ENCODE measurements around the gene MYO16.

DNA sequence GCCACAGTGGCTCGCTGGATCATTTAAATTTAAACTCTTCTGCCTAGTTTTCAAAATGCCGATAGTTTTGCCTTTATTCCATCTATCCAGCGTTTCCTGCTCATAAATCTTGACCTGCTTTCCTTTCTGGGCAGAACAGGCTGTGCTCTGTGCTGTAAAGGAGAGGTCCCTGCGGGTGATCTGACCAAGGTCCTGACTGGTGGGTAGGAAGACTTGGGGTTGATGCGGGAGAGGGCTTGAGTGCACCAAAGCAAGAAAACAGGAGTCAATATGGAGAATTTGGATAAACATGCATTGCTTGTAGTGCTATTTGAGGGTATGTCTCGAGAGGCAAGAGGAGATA is 533.6 kb downstream of the MYO16 start:
- TF ChIP-seq POLR2A (IDR thresholded peaks at IDR 0.05), result no peak
- TF ChIP-seq, protein P1, sequence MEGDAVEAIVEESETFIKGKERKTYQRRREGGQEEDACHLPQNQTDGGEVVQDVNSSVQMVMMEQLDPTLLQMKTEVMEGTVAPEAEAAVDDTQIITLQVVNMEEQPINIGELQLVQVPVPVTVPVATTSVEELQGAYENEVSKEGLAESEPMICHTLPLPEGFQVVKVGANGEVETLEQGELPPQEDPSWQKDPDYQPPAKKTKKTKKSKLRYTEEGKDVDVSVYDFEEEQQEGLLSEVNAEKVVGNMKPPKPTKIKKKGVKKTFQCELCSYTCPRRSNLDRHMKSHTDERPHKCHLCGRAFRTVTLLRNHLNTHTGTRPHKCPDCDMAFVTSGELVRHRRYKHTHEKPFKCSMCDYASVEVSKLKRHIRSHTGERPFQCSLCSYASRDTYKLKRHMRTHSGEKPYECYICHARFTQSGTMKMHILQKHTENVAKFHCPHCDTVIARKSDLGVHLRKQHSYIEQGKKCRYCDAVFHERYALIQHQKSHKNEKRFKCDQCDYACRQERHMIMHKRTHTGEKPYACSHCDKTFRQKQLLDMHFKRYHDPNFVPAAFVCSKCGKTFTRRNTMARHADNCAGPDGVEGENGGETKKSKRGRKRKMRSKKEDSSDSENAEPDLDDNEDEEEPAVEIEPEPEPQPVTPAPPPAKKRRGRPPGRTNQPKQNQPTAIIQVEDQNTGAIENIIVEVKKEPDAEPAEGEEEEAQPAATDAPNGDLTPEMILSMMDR (IDR thresholded peaks at IDR 0.05), result no peak
